ENCODE results near the gene ZNF580.

Gene ZNF580

GRCh38 chr19:55656552-55656951, 15.8 kb downstream of the ZNF580 start:
- DNase-seq (ENCODE audit: low read depth): no peak
- peak overlapping the region; percentile 97 for H3K4me3 ChIP-seq (ENCODE audit: low read length)
- no peak for TF ChIP-seq CTCF (conservative IDR thresholded peaks at IDR 0.05; ENCODE audit: low read length)

GRCh38 chr19:55656988-55657747, 16.4 kb downstream of the ZNF580 start:
- no peak for DNase-seq (ENCODE audit: low read depth)
- H3K4me3 ChIP-seq (ENCODE audit: low read length): peak overlapping the region; percentile 97
- no peak for TF ChIP-seq CTCF (conservative IDR thresholded peaks at IDR 0.05; ENCODE audit: low read length)

DNA sequence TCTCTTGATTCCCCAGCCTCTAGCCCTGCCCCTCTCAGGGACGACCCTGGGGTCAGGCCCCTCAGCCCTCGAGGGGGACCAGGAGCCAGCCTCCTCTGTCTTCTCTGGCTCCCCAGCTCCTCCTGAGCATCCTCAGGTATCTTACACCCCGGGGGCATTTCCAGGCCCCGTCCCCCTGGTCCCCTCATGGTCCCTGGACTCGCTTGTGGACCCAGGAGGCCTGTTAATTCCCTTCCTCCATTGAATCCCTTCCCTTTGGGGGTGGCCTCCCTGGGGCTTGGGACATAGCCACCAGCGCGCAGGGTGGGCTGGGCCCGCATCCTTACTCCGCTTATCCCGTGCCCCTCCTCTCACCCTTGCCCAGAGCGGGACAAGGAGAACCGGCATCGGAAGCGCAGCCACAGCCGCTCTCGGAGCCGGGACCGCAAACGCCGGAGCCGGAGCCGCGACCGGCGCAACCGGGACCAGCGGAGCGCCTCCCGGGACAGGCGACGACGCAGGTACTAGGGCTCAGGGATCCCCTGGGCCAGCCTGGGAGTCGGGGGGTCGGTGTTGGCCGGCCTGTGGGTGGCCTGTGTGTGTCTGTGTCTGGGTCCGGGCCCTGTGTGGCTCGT, 18.2 kb downstream of the ZNF580 start:
- DNase-seq (ENCODE audit: low read depth): no peak
- no peak for TF ChIP-seq CTCF (conservative IDR thresholded peaks at IDR 0.05; ENCODE audit: low read length)
- no peak overlapping the region for H3K4me3 ChIP-seq (ENCODE audit: low read length)

- no peak for TF ChIP-seq CTCF (conservative IDR thresholded peaks at IDR 0.05; ENCODE audit: low read length)
- H3K4me3 ChIP-seq (ENCODE audit: low read length): no peak overlapping the region
- DNase-seq (ENCODE audit: low read depth): no peak
Observed at GRCh38 chr19:55659822-55660221, 19.0 kb downstream of the ZNF580 start.

- no peak for DNase-seq (ENCODE audit: low read depth)
- no peak for TF ChIP-seq CTCF (conservative IDR thresholded peaks at IDR 0.05; ENCODE audit: low read length)
- no peak overlapping the region for H3K4me3 ChIP-seq (ENCODE audit: low read length)
Observed at GRCh38 chr19:55660404-55660803, 19.6 kb downstream of the ZNF580 start.

DNA sequence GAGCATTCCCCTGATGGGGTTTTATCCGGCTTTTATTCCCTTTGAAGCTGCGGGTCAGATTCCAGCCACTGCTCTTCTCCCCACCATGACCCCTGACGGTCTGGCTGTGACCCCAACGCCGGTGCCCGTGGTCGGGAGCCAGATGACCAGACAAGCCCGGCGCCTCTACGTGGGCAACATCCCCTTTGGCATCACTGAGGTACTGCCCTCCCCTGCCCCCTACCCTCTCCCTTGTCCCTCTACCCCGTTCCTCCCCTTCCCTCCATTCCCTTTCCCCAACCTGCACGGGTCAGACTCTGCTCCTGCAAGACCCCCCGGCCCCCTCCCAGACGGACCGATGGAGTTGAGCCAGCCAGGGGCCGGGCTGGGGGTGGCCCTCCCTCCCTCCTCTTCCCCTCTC, 20.2 kb downstream of the ZNF580 start:
- no peak for TF ChIP-seq CTCF (conservative IDR thresholded peaks at IDR 0.05; ENCODE audit: low read length)
- DNase-seq (ENCODE audit: low read depth): no peak
- no peak overlapping the region for H3K4me3 ChIP-seq (ENCODE audit: low read length)

DNA sequence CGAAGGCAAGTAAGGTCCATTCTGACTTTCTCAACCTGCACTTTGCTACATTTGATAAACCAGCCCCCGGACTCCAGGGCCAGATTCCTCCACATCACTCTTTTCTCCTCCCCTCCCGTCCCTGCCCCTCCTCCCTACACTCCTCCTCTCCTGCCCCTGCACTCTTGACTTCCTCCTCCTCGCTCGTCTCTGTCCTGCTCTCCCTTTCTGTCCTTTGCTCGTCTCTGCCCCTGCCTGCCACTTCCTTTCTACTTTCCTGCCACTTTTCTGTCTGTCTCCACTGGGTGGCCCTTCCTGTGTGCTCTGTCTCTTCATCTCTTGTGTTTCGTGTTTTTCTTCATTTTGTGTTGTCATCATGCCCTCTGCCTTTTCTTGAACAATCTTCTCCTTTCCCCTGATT, 21.0 kb downstream of the ZNF580 start:
- no peak overlapping the region for H3K4me3 ChIP-seq (ENCODE audit: low read length)
- no peak for DNase-seq (ENCODE audit: low read depth)
- TF ChIP-seq CTCF (conservative IDR thresholded peaks at IDR 0.05; ENCODE audit: low read length): no peak

Measured in AG10803 (cell line).